C4-2B (cell line): Measurements from ENCODE around the gene ESYT2.
A peak's percentile ranks its signal among the peaks of the same experiment; 100 is the strongest.
"Not testable (repeated sequence)": the region's sequence is repeated elsewhere in the genome, so short reads cannot be mapped to it uniquely, and the experiment has no call there.

ENCODE experiments used
- H3K27ac ChIP-seq: fragments of 450-650 bp; 2 replicates; pipeline ENCODE4 v1.5.1; 2017
- CTCF ChIP-seq: fragments of 450-650 bp; conservative IDR thresholded peaks from 2 replicates; pipeline ENCODE4 v1.5.1; 2017; ENCODE audit warnings: mild to moderate bottlenecking
- ZFX ChIP-seq: fragments of 450-650 bp; IDR thresholded peaks from 2 replicates; pipeline ENCODE4 v1.6.1; 2017

ESYT2 gene

DNA sequence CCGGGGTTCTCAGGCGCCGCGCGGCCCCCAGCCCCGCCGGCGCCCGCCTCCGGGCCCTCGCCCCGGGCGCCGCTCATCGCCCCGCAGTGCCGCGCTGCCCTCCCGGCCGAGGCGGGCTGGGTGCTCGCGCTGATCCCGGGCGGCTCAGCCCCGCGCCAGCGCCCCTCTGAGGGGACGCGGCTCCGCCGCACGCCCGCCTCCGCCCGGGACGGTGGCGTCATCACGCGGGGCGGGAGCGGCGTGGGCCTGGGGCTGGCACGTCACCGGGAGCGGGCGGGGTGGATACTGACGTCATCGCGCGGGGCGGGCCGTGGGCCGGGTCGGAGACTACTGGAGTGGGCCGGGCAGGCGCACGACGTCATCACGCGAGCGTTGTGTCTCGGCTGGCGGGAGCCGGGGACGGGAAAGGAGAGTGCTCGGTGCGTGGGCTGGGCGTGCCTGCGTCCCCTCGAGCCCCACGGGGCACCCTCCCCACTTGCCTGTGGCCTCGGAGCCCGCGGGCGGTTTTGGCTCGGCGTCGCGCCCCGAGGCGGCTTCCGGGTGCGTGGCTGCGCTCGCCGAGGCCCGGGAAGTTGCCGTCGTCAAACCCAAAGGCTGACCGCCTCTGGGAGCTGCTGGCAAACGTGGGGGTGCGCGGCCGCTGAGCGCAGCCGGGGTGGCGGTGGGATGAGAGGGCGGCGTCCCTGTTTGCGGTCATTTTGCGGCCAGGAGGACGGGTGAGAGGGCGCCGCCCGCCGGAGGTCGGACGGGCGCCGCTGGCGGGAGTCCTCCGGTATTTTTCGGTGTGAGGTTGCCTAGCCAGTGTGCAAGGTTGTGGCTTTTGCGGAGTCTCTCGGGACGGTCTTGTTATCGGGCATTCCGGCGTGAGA lies at the start of gene ESYT2:
TSS of gene ESYT2 (minus strand) at position 168 of the 869 bp plus-strand sequence. CDS start at position 77, 91 bp downstream.
- TF ChIP-seq CTCF, result peak; percentile 33
- TF ChIP-seq ZFX, result peak; percentile 67
- H3K27ac ChIP-seq, result peak within 1 kb of the TSS; percentile 92

- H3K27ac ChIP-seq, result not testable (repeated sequence)
Measured at GRCh38 chr7:158878151-158879079, 49.1 kb upstream of the ESYT2 start.

DNA sequence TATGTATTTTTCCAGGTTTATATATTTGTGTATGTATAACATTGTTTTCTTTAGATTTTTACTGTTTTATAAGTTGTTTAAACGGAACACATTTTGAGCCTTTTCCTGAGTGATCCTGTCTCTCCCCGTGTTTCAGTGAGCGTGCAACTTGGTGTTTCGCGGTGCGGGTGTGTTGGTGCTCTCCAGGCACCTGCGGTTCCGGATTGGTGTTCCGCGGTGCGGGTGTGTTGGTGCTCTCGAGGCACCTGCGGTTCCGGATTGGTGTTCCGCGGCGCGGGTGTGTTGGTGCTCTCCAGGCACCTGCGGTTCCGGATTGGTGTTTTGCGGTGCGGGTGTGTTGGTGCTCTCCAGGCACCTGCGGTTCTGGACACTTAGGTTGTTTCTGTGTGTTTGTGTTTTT lies 47.7 kb upstream of the ESYT2 start:
- H3K27ac ChIP-seq, result no peak overlapping the region
- TF ChIP-seq CTCF (no peak), ZFX (no peak)

DNA sequence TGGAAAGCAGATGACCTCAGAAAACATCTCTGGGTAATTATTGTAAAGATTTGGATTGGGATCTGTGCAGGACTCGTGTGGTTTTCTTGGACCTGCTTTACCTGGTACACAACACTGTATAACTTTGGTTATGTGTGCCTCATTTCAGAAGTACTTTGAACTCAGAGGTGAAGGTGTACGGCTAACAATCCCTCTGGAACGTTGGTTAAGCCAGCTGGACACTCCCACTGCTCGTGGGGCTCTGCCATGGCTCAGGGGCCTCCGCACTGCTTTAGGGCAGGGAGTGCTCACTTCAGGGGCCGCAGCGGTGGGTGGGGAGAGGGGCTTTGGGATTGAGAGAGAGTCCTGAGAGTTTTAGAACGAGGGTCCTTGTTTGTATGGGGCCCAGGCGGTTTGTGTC lies 40.6 kb upstream of the ESYT2 start:
- no peak overlapping the region for H3K27ac ChIP-seq
- TF ChIP-seq ZFX (no peak), CTCF (no peak)

GRCh38 chr7:158868764-158869410 lies 39.6 kb upstream of the ESYT2 start:
- H3K27ac ChIP-seq, result no peak overlapping the region
- TF ChIP-seq CTCF (no peak), ZFX (no peak)

DNA sequence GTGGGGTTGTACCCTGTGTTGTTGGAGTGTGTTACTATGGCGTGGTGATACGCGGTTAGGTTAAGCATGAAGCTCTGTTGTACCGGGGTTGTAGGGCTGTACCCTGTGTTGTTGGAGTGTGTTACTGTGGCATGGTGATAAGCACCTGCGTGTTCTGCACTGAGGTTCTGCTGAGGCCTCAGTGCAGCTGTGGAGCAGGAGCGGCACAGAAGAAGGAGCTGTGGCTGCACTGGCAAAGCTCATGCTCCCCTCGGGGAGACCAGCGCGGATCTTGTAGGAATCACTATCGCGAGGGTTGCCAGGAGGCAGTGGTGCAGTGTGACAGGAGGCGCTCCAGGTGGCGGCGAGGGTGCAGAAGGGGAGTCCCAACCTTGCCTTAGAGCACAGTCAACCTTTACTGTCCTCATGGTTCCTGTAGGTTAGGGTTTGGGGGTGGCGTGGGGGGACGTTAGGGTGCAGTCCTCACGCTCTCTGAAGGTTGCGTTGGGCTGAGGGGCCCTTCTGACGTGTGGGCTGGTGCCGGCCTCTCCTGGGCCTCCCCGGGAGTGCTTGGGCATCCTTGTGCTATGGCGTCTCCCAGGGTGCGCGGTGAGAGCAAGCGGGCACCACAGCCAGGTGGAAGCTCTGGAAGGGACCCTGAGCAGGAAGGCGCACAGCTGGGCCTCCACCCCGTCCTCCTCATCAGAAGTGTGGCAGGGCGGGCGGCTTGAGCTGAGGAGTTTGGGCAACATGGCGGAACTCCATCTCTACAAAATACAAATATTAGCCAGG lies 38.1 kb upstream of the ESYT2 start:
- no peak overlapping the region for H3K27ac ChIP-seq
- TF ChIP-seq CTCF (no peak), ZFX (no peak)

- no peak for TF ChIP-seq CTCF
- TF ChIP-seq ZFX, result no peak
- no peak overlapping the region for H3K27ac ChIP-seq
Measured at GRCh38 chr7:158865977-158866376, 36.7 kb upstream of the ESYT2 start.
